Measurements from ENCODE around the gene DYNC2H1.

GRCh38 chr11:103326070-103326794, 217.0 kb downstream of the DYNC2H1 start:
- TF ChIP-seq CTCF (IDR thresholded peaks at IDR 0.05) = no peak
- TF ChIP-seq POLR2AphosphoS5 (IDR thresholded peaks at IDR 0.05; ENCODE audit: insufficient read depth in 1 of 2, low read depth in 1 of 2) = no peak
